Measurements from ENCODE around the gene PTK7.

PTK7 gene

GRCh38 chr6:43045371-43045930 lies 30.7 kb upstream of the PTK7 start:
- H2AFZ ChIP-seq = no peak overlapping the region
- TF ChIP-seq CTCF (IDR thresholded peaks at IDR 0.05) = no peak
- no peaks in the 10 kb centered on the region for H3K79me2 ChIP-seq
- H3K4me3 ChIP-seq (ENCODE audit: low read depth, low read length) = no peak overlapping the region
- H3K9me3 ChIP-seq (ENCODE audit: control insufficient read depth, low read length) = no peaks in the 10 kb centered on the region
- no peak overlapping the region for H3K9ac ChIP-seq
- H3K27me3 ChIP-seq (ENCODE audit: control insufficient read depth, insufficient read depth, low read length) = no peaks in the 10 kb centered on the region
- no peak overlapping the region for H3K27ac ChIP-seq
- H3K36me3 ChIP-seq (ENCODE audit: control insufficient read depth, insufficient read depth, low read length) = no peaks in the 10 kb centered on the region
- no peaks in the 10 kb centered on the region for H3K4me1 ChIP-seq
- no peak overlapping the region for H3K4me2 ChIP-seq (ENCODE audit: low read length)

- Histone ChIP-seq H3K27ac (no peak overlapping the region), H3K9me3 (ENCODE audit: control insufficient read depth, low read length) (no peaks in the 10 kb centered on the region), H3K4me1 (peaks cover 3% of the 10 kb centered on the region), H3K79me2 (no peaks in the 10 kb centered on the region), H3K27me3 (ENCODE audit: control insufficient read depth, insufficient read depth, low read length) (no peaks in the 10 kb centered on the region), H3K36me3 (ENCODE audit: control insufficient read depth, insufficient read depth, low read length) (no peaks in the 10 kb centered on the region), H3K4me3 (ENCODE audit: low read depth, low read length) (no peak overlapping the region), H2AFZ (no peak overlapping the region), H3K4me2 (ENCODE audit: low read length) (no peak overlapping the region), H3K9ac (no peak overlapping the region)
- no peak for TF ChIP-seq CTCF (IDR thresholded peaks at IDR 0.05)
Measured at GRCh38 chr6:43047998-43048397, 28.1 kb upstream of the PTK7 start.

- Histone ChIP-seq H3K27ac (no peak overlapping the region), H3K79me2 (no peaks in the 10 kb centered on the region), H3K9me3 (ENCODE audit: control insufficient read depth, low read length) (no peaks in the 10 kb centered on the region), H3K4me2 (ENCODE audit: low read length) (no peak overlapping the region), H3K36me3 (ENCODE audit: control insufficient read depth, insufficient read depth, low read length) (no peaks in the 10 kb centered on the region), H3K9ac (no peak overlapping the region), H3K27me3 (ENCODE audit: control insufficient read depth, insufficient read depth, low read length) (no peaks in the 10 kb centered on the region), H3K4me3 (ENCODE audit: low read depth, low read length) (no peak overlapping the region), H2AFZ (no peak overlapping the region), H3K4me1 (peaks cover 24% of the 10 kb centered on the region)
- no peak for TF ChIP-seq CTCF (IDR thresholded peaks at IDR 0.05)
Measured at GRCh38 chr6:43050981-43051380, 25.1 kb upstream of the PTK7 start.

- Histone ChIP-seq H2AFZ (no peak overlapping the region), H3K79me2 (no peaks in the 10 kb centered on the region), H3K9me3 (ENCODE audit: control insufficient read depth, low read length) (no peaks in the 10 kb centered on the region), H3K36me3 (ENCODE audit: control insufficient read depth, insufficient read depth, low read length) (no peaks in the 10 kb centered on the region), H3K27ac (peak overlapping the region; percentile 75), H3K9ac (no peak overlapping the region), H3K4me1 (peaks cover 31% of the 10 kb centered on the region), H3K4me3 (ENCODE audit: low read depth, low read length) (no peak overlapping the region), H3K27me3 (ENCODE audit: control insufficient read depth, insufficient read depth, low read length) (no peaks in the 10 kb centered on the region), H3K4me2 (ENCODE audit: low read length) (peak overlapping the region; percentile 96)
- no peak for TF ChIP-seq CTCF (IDR thresholded peaks at IDR 0.05)
Measured at GRCh38 chr6:43052225-43052841, 23.8 kb upstream of the PTK7 start.

All from parathyroid adenoma (tissue), 2 donors.